GM18505 (cell line): ENCODE results near the gene LHX1.

Experiments
- ATAC-seq: cut with Tn5 transposase; IDR thresholded peaks from one replicate; pipeline ENCODE4 v1.9.1; 2021; ENCODE audit not compliant: unreplicated experiment
- POLR2A ChIP-seq: IDR thresholded peaks from 4 replicates; pipeline ENCODE4 v1.6.1; 2011; ENCODE audit warnings: borderline replicate concordance; ENCODE audit not compliant: insufficient read depth, insufficient read length; ENCODE audit errors: extremely low read depth

LHX1 gene

GRCh38 chr17:36937001-36937958 is at the start of gene LHX1:
Gene LHX1, plus strand, starts transcription at chr17:36937475. Its CDS starts 723 bp downstream, at chr17:36938198.
- ATAC-seq = no peak
- TF ChIP-seq POLR2A = no peak

GRCh38 chr17:36888236-36888951 is 48.9 kb upstream of the LHX1 start:
- no peak for TF ChIP-seq POLR2A
- no peak for ATAC-seq

GRCh38 chr17:36889770-36890349 is 47.4 kb upstream of the LHX1 start:
- TF ChIP-seq POLR2A = no peak
- ATAC-seq = no peak

- ATAC-seq = no peak
- no peak for TF ChIP-seq POLR2A
Measured at GRCh38 chr17:36890398-36891168, 46.7 kb upstream of the LHX1 start.

- ATAC-seq = no peak
- no peak for TF ChIP-seq POLR2A
Measured at GRCh38 chr17:36892112-36892838, 45.0 kb upstream of the LHX1 start.

GRCh38 chr17:36894177-36894576 is 43.1 kb upstream of the LHX1 start:
- no peak for TF ChIP-seq POLR2A
- no peak for ATAC-seq

GRCh38 chr17:36894925-36895324 is 42.4 kb upstream of the LHX1 start:
- no peak for ATAC-seq
- no peak for TF ChIP-seq POLR2A

GRCh38 chr17:36899250-36900159 is 37.8 kb upstream of the LHX1 start:
- no peak for ATAC-seq
- TF ChIP-seq POLR2A = no peak

- no peak for ATAC-seq
- TF ChIP-seq POLR2A = no peak
Measured at GRCh38 chr17:36900160-36900512, 37.1 kb upstream of the LHX1 start.

GRCh38 chr17:36901506-36901905 is 35.8 kb upstream of the LHX1 start:
- TF ChIP-seq POLR2A = no peak
- no peak for ATAC-seq

GRCh38 chr17:36907407-36907806 is 29.9 kb upstream of the LHX1 start:
- TF ChIP-seq POLR2A = no peak
- ATAC-seq = no peak
